ENCODE results near the gene USP10. TPM values are rescaled to one million over a fixed set of nuclear protein-coding genes. Genes with fewer than 3 reads are reported as not detected.
A peak's percentile ranks its signal among the peaks of the same experiment; 100 is the strongest.
"Not testable (repeated sequence)": the region's sequence is repeated elsewhere in the genome, so short reads cannot be mapped to it uniquely, and the experiment has no call there.

USP10 gene
- total RNA-seq, 2 experiments from 2014 or later, result 65.9 to 134 TPM

GRCh38 chr16:84686707-84687298 is 13.0 kb upstream of the USP10 start:
- Histone ChIP-seq H2AFZ (ENCODE audit: low read length) (no peak overlapping the region), H3K27ac (ENCODE audit: low read depth, low read length, poor library complexity, severe bottlenecking) (no peak overlapping the region), H3K36me3 (ENCODE audit: insufficient read depth, low read length) (no peaks in the 10 kb centered on the region), H3K4me2 (ENCODE audit: low read length) (no peak overlapping the region), H3K9me2 (ENCODE audit: insufficient read depth, low read length) (no peaks in the 10 kb centered on the region), H3K4me1 (ENCODE audit: insufficient read depth, low read length, poor library complexity, severe bottlenecking) (peaks cover 22% of the 10 kb centered on the region), H3K9me3 (ENCODE audit: low read length) (peaks cover 5% of the 10 kb centered on the region; the same call in 1 of the 2 replicates), H4K20me1 (ENCODE audit: insufficient read depth, low read length) (no peaks in the 10 kb centered on the region), H3K79me2 (ENCODE audit: insufficient read depth, low read depth, low read length) (no peaks in the 10 kb centered on the region), H3K4me3 (ENCODE audit: low read depth, low read length, poor library complexity, severe bottlenecking) (no peak overlapping the region)
- ChIA-PET CTCF (ENCODE audit: unreplicated experiment) (interaction anchor here (0.6 kb wide), 2 partner anchors 21 to 50 kb away, joined by 3 read pairs; no protein-coding TSS in a partner anchor), POLR2A (no interaction called here)
- no TSS peak for BruUV-seq (replicated peaks)
- peak; percentile 16 for DNase-seq (ENCODE audit: low spot score)
- no peak for TF ChIP-seq EZH2phosphoT487 (IDR thresholded peaks at IDR 0.05; ENCODE audit: borderline replicate concordance, low read depth, low read length)
- no peak for TF ChIP-seq CTCF (conservative IDR thresholded peaks at IDR 0.05; ENCODE audit: low read length)
- intact Hi-C loops (cut with micrococcal nuclease; ENCODE audit: unreplicated experiment), result no loop called here

- Histone ChIP-seq H3K4me1 (ENCODE audit: insufficient read depth, low read length, poor library complexity, severe bottlenecking) (peaks cover 22% of the 10 kb centered on the region), H3K4me3 (ENCODE audit: low read depth, low read length, poor library complexity, severe bottlenecking) (no peak overlapping the region), H3K27ac (ENCODE audit: low read depth, low read length, poor library complexity, severe bottlenecking) (peak overlapping the region; percentile 4), H2AFZ (ENCODE audit: low read length) (peak overlapping the region; percentile 34; the same call in 1 of the 2 replicates), H3K4me2 (ENCODE audit: low read length) (peak overlapping the region; percentile 41), H3K9me2 (ENCODE audit: insufficient read depth, low read length) (no peaks in the 10 kb centered on the region), H3K79me2 (ENCODE audit: insufficient read depth, low read depth, low read length) (no peaks in the 10 kb centered on the region), H3K36me3 (ENCODE audit: insufficient read depth, low read length) (no peaks in the 10 kb centered on the region), H4K20me1 (ENCODE audit: insufficient read depth, low read length) (no peaks in the 10 kb centered on the region), H3K9me3 (ENCODE audit: low read length) (peaks cover 5% of the 10 kb centered on the region; the same call in 1 of the 2 replicates)
- no peak for TF ChIP-seq CTCF (conservative IDR thresholded peaks at IDR 0.05; ENCODE audit: low read length)
- no peak for TF ChIP-seq EZH2phosphoT487 (IDR thresholded peaks at IDR 0.05; ENCODE audit: borderline replicate concordance, low read depth, low read length)
- ChIA-PET POLR2A (interaction anchor here (0.6 to 1.3 kb wide), 4 partner anchors 38 to 674 kb away, joined by 3 to 4 read pairs (median 3); no protein-coding TSS in a partner anchor), CTCF (ENCODE audit: unreplicated experiment) (interaction anchor here (0.6 kb wide), 2 partner anchors 51 to 178 kb away, joined by 3 read pairs; no protein-coding TSS in a partner anchor)
- BruUV-seq (replicated peaks), result no TSS peak
- peak; percentile 76 for DNase-seq (ENCODE audit: low spot score)
- intact Hi-C loops (cut with micrococcal nuclease; ENCODE audit: unreplicated experiment), result no loop called here
These were observed 12.1 kb upstream of the USP10 start for GRCh38 chr16:84687715-84688114.

- H3K27ac ChIP-seq (ENCODE audit: low read depth, low read length, poor library complexity, severe bottlenecking); H3K9me2 ChIP-seq (ENCODE audit: insufficient read depth, low read length); H3K4me2 ChIP-seq (ENCODE audit: low read length); H3K9me3 ChIP-seq (ENCODE audit: low read length); intact Hi-C loops (cut with micrococcal nuclease; ENCODE audit: unreplicated experiment); BruUV-seq (replicated peaks); H3K79me2 ChIP-seq (ENCODE audit: insufficient read depth, low read depth, low read length); H2AFZ ChIP-seq (ENCODE audit: low read length); DNase-seq (ENCODE audit: low spot score); H3K4me3 ChIP-seq (ENCODE audit: low read depth, low read length, poor library complexity, severe bottlenecking); H3K36me3 ChIP-seq (ENCODE audit: insufficient read depth, low read length); H4K20me1 ChIP-seq (ENCODE audit: insufficient read depth, low read length); CTCF ChIA-PET (ENCODE audit: unreplicated experiment): not testable (repeated sequence)
- POLR2A ChIA-PET, result interaction anchor here (0.9 to 1.3 kb wide), 2 partner anchors 37 to 44 kb away, joined by 3 read pairs; no protein-coding TSS in a partner anchor
- peaks cover 22% of the 10 kb centered on the region for H3K4me1 ChIP-seq (ENCODE audit: insufficient read depth, low read length, poor library complexity, severe bottlenecking)
These were observed 11.6 kb upstream of the USP10 start for GRCh38 chr16:84688163-84688562.

All from OCI-LY7 (cell line).